T-helper 1 cell treated with Interleukin-12 subunit alpha and Interleukin-12 subunit beta and Interleukin-4 antibody, amounts not matched to agents 30 μg/mL and 1 μg/mL, for 36 hours (primary cell): ENCODE data around the gene GCK.
"Not testable (repeated sequence)": the region's sequence is repeated elsewhere in the genome, so short reads cannot be mapped to it uniquely, and the experiment has no call there.

Experiments used
- H3K27ac Mint-ChIP-seq: one replicate; pipeline ENCODE4 v1.8.0; 2021; ENCODE audit warnings: mild to moderate bottlenecking, mixed read lengths
- H3K27me3 Mint-ChIP-seq: one replicate; pipeline ENCODE4 v1.8.0; 2021; ENCODE audit warnings: low read depth, mixed read lengths
- H3K36me3 Mint-ChIP-seq: one replicate; pipeline ENCODE4 v1.8.0; 2021; ENCODE audit warnings: low read depth, mixed read lengths
- H3K4me1 Mint-ChIP-seq: one replicate; pipeline ENCODE4 v1.8.0; 2021; ENCODE audit warnings: low read depth, mixed read lengths
- H3K4me3 Mint-ChIP-seq: one replicate; pipeline ENCODE4 v1.8.0; 2021; ENCODE audit warnings: mild to moderate bottlenecking, moderate library complexity, mixed read lengths
- H3K9me3 Mint-ChIP-seq: one replicate; pipeline ENCODE4 v1.8.0; 2021; ENCODE audit warnings: mixed read lengths

GCK gene

DNA sequence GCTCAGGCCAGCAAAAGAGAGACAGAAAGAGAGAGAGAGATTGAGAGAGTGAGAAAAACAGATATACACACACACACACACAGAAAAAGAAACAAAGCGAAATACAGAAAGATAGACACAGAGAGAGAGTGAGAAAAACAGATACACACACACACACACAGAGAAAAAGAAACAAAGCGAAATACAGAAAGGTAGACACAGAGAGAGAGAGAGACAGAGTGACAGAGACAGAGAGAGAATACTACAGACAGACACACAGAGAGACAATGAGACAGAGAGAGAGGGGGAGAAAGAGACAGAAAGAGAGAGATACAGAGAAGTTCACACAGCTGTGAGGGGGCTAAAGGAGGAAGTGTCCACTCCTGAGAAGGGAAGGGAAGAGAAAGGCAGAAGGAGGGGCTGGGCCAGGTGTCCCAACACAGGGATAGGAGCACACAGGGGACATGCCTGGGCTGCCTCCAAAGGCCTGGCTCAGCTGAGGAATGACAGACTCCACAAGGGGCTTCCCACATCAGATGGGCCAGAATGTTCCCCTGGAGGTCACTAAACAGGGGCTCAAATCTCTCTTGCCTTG is 4.3 kb downstream of the GCK start:
- no peaks in the 10 kb centered on the region for H3K4me1 Mint-ChIP-seq
- no peaks in the 10 kb centered on the region for H3K27me3 Mint-ChIP-seq
- H3K4me3 Mint-ChIP-seq = no peak overlapping the region
- H3K27ac Mint-ChIP-seq = no peak overlapping the region
- H3K36me3 Mint-ChIP-seq = no peaks in the 10 kb centered on the region
- H3K9me3 Mint-ChIP-seq = peaks cover 12% of the 10 kb centered on the region

DNA sequence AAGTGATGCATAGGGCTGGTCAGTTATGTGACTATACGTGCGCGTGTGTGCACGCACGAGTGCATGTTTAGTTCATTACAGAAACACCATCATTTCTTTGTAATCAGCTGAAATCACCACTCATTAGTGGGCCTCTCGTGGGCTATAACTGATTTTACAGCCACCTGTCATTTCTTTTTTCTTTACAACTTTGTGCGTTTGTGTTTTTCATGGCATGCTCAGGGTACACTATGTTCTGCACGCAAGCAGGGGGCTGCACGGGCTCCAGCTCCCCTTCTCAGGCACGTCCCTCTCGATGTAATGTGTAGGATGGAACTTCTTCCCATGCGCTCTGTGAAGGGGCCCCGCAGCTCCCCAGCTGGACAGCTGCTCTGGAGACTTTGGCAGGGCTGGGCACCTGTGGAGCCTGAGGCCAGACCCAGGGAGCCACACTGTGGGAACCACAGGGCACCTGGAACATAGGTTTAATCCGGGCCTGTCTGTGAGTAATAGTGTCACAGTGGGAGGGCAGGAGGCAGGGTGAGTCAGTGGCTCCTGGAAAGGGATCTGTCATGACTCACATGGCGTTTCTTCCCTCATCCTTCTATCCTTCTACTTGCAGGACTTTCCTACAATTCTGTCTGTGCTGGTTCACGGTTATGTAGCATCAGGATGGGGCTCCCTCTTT is 4.9 kb downstream of the GCK start:
- H3K27ac Mint-ChIP-seq = no peak overlapping the region
- H3K36me3 Mint-ChIP-seq = no peaks in the 10 kb centered on the region
- H3K9me3 Mint-ChIP-seq = peaks cover 12% of the 10 kb centered on the region
- no peaks in the 10 kb centered on the region for H3K27me3 Mint-ChIP-seq
- H3K4me3 Mint-ChIP-seq = no peak overlapping the region
- H3K4me1 Mint-ChIP-seq = no peaks in the 10 kb centered on the region

DNA sequence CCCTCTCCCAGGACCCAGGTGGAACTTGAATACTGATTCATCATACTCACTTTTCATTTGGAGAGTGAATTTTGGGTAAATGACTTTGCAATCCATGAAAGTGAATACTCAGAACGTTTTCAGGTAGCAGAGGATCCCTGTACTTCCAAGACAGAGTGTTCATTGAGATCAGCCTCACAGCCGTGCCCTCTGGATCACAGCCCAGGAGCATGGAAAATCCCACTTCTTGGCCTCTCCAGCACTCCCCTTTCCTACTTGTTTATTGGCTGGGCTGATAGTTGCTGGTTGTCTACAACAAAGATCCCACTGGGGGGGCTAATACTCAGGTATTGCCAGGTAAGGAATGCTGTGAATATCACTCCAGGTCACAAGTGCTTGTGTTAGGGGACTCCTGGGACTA is 5.9 kb downstream of the GCK start:
- peaks cover 4% of the 10 kb centered on the region for H3K27me3 Mint-ChIP-seq
- H3K36me3 Mint-ChIP-seq = no peaks in the 10 kb centered on the region
- H3K9me3 Mint-ChIP-seq = peaks cover 12% of the 10 kb centered on the region
- no peak overlapping the region for H3K4me3 Mint-ChIP-seq
- H3K4me1 Mint-ChIP-seq = no peaks in the 10 kb centered on the region
- H3K27ac Mint-ChIP-seq = no peak overlapping the region

DNA sequence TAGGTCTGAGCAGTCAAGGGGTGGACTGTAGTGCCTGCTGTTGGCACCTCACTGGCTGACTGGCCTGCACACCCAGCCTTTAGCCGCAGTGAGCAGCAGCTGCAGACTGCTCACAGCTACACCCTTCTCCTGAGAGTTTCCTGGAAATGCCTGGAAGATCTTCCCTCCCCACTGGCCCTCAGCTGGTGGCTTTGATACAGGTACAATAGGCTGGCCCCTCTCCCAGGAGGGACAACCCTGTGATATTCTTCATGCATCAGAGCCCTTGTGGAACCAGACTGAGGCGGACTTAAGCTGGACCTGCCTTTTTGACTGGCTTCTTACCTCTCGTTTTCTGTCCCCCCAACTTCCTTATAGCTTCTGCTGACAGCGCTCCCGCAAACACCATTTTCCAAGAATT is 6.4 kb downstream of the GCK start:
- peaks cover 4% of the 10 kb centered on the region for H3K27me3 Mint-ChIP-seq
- H3K27ac Mint-ChIP-seq = no peak overlapping the region
- H3K9me3 Mint-ChIP-seq = peaks cover 12% of the 10 kb centered on the region
- no peaks in the 10 kb centered on the region for H3K4me1 Mint-ChIP-seq
- no peaks in the 10 kb centered on the region for H3K36me3 Mint-ChIP-seq
- no peak overlapping the region for H3K4me3 Mint-ChIP-seq

DNA sequence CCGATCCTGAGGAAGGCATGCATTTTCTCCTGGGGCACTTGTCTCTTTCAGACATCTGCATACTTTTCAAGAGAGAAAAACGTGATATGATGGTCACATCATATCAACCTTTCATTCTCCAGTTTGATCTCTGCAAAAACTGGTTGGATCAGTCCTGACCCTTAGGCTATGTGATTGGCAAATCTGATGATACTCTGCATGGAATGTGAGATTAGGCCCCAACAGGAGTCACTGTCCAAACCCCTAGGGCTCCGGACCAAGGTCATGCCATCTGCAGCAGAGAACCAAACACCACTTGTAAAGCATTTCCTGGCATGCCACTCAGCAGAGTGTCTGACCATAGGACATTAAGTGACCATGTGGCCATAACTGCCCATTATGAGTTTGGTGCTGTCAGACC is 8.6 kb downstream of the GCK start:
- Mint-ChIP-seq H3K4me3 (no peak overlapping the region), H3K4me1 (no peaks in the 10 kb centered on the region), H3K27me3 (peaks cover 4% of the 10 kb centered on the region), H3K9me3 (peaks cover 12% of the 10 kb centered on the region), H3K27ac (no peak overlapping the region), H3K36me3 (no peaks in the 10 kb centered on the region)

DNA sequence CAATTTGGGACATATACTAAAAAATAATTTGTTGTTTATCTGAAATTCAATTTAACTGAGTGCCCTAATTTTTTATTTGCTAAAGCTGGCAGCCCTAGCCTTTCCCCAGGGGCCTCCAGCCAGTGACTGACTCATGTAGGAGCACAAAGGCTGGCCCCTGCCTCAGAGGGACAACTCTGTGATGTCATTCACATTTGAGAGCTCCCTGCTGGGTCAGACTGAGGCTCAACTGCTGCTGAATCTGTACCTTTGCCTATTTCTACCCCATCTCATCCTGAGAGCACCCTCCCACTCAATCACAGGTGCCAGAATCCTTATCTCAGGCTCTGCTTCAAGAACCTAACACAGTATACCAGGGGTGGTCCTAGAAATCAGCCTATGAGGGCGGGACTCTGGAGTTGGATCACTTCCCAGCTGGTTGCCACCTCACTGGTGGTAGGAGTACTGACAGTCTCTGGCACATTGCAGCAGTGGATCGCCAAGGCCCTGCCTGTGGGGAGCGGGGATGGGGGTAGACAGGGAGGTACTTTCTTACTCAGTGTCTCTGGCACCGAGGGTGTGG is 11.6 kb downstream of the GCK start:
- peaks cover 5% of the 10 kb centered on the region for H3K9me3 Mint-ChIP-seq
- peaks cover 24% of the 10 kb centered on the region for H3K27me3 Mint-ChIP-seq
- H3K27ac Mint-ChIP-seq = no peak overlapping the region
- no peaks in the 10 kb centered on the region for H3K36me3 Mint-ChIP-seq
- no peaks in the 10 kb centered on the region for H3K4me1 Mint-ChIP-seq
- H3K4me3 Mint-ChIP-seq = no peak overlapping the region

DNA sequence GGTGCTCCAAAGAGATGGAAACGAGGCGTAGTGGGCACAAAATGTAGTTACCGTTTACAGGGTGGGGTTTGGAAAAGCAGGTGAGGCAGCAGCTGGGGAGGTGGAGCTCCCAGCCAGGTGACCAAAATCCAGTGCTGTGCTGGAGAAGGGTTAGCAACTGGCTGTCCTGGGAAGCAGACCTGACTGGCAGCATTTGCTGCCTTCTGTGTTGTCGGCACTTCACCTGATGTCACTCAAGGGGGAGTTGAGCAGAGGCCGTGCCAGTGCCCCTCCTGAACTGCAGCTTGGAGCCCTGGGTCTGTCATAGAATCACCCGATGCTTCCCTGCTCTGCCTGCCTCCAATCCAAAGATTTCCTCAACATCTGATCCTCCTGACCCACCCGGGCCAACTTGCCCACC is 12.8 kb downstream of the GCK start:
- peaks cover 27% of the 10 kb centered on the region for H3K27me3 Mint-ChIP-seq

DNA sequence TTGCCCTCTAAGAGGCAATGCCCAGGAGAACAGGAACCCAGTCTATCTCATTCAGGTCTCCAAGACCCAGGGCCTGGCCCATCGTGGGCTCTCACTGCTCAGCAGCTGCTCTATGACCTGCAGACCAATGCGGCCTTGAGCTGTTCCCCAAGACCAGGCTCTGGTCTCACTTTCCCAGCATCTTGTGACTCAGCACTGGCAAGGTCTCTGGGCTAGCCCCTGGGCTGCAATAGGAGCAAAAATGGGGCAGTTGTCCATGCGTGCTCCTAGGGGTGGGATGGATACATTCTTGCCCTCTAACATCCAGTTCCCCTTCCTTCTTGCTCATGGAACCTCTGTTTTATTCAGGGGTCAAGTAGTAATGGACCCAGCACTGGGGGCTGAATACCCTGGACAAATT is 13.5 kb downstream of the GCK start:
- Mint-ChIP-seq H3K9me3 (no peaks in the 10 kb centered on the region), H3K36me3 (no peaks in the 10 kb centered on the region), H3K27me3 (peaks cover 27% of the 10 kb centered on the region), H3K4me3 (no peak overlapping the region), H3K4me1 (no peaks in the 10 kb centered on the region), H3K27ac (no peak overlapping the region)

More for the DNA sequence above, 12.8 kb downstream of the GCK start:
- H3K36me3 Mint-ChIP-seq = no peaks in the 10 kb centered on the region
- H3K9me3 Mint-ChIP-seq = no peaks in the 10 kb centered on the region
- H3K27ac Mint-ChIP-seq = no peak overlapping the region
- no peaks in the 10 kb centered on the region for H3K4me1 Mint-ChIP-seq
- H3K4me3 Mint-ChIP-seq = no peak overlapping the region

DNA sequence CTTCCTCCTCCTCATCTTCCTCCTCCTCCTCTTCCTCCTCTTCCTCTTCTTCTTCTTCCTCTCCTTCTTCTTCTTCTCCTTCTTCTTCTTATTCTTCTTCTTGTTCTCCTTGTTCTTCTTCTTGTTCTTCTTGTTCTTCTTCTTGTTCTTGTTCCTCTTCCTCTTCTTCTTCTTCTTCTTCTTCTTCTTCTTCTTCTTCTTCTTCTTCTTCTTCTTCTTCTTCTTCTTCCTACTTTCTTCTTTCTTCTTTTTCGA is 14.6 kb downstream of the GCK start:
- not testable (repeated sequence) for H3K36me3 Mint-ChIP-seq, H3K4me1 Mint-ChIP-seq, H3K9me3 Mint-ChIP-seq, H3K27ac Mint-ChIP-seq, H3K4me3 Mint-ChIP-seq
- H3K27me3 Mint-ChIP-seq = peaks cover 27% of the 10 kb centered on the region

DNA sequence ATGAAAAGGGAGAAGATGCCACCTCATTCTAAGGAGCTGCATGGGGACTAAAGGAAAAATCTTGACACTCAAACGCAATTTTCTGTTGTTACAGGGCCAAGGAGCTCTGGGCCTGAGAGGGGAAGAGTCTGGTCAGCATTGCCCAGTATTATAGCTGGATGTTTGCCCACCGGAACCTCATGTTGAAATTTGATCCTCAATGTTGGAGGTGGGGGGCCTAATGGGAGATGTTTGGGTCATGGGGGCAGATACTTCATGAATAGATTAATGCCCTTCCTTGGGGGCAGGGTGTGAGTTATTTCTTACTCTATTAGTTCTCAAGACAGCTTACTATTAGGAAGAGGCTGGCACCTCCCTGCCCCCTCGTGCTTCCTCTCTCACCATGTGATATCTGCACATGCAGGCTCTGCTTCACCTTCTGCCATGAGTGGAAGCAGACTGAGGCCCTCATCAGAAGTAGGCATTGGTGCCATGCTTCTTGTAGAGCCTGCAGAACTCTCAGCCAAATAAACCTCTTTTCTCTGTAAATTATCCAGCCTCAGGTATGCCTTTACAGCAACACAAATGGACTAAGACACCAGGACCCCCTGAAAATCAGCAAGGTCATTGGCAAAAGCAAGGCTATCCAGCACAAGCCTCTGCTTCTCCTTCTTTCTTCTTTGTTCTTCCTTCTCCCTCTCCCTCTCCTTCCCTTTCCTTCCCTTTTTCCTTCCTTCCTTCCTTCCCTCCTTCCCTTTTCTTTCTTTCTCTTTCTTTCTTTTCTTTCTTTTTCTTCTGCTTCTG is 15.1 kb downstream of the GCK start:
- H3K9me3 Mint-ChIP-seq = no peaks in the 10 kb centered on the region

DNA sequence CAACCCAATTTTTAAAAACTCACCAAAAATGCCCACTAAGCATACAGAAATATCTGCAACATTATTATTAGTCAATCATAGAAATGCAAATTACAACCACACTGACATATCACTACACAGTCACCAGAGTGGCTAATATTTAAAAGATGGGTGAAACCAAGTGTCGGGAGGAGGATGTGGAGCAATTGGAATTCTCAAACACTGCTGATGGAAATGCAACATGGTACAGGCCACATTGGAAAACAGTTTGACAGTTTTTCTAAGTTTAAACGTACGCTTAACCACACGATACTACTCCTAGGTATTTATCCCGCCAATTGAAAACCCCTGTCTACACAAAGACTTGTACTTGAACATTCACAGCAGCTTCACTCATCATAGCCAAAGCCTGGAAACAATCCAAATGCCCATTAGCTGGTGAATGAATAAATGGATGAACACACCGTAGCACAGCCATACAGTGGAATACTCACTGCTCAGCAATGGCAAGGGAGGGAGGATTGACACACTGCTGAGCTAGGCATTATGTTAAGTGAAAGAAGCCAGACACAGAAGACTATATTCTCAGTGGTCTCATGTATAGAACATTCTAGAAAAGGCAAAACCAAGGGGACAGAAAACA is 16.3 kb downstream of the GCK start:
- H3K4me3 Mint-ChIP-seq = no peak overlapping the region
- H3K27me3 Mint-ChIP-seq = peaks cover 28% of the 10 kb centered on the region
- peaks cover under 1% of the 10 kb centered on the region for H3K4me1 Mint-ChIP-seq
- H3K36me3 Mint-ChIP-seq = no peaks in the 10 kb centered on the region
- H3K9me3 Mint-ChIP-seq = no peaks in the 10 kb centered on the region
- H3K27ac Mint-ChIP-seq = no peak overlapping the region

More for the DNA sequence above, 15.1 kb downstream of the GCK start:
- Mint-ChIP-seq H3K4me3 (no peak overlapping the region), H3K4me1 (no peaks in the 10 kb centered on the region), H3K36me3 (no peaks in the 10 kb centered on the region), H3K27ac (no peak overlapping the region), H3K27me3 (peaks cover 27% of the 10 kb centered on the region)

DNA sequence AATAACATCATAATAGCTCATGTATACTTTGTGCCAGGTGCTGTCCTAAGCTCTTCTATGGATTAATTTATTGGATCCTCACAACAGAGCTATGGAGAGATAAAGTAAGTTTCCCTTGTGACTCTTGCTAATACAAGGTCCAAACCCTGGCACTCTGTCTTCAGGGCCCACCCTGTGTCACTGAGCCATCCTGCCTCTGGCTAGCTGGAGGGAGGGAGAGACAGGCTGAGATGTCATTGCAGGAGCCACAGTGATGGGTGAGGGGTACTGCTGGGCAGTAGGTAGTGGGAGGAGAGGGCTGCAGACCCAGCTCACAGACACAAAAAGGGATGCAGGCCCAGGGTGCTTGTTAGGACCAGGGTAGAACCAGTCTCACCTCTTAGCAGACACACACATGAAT is 16.9 kb downstream of the GCK start:
- Mint-ChIP-seq H3K27me3 (peaks cover 28% of the 10 kb centered on the region), H3K27ac (no peak overlapping the region), H3K36me3 (no peaks in the 10 kb centered on the region), H3K4me1 (peaks cover 4% of the 10 kb centered on the region), H3K4me3 (no peak overlapping the region), H3K9me3 (no peaks in the 10 kb centered on the region)

DNA sequence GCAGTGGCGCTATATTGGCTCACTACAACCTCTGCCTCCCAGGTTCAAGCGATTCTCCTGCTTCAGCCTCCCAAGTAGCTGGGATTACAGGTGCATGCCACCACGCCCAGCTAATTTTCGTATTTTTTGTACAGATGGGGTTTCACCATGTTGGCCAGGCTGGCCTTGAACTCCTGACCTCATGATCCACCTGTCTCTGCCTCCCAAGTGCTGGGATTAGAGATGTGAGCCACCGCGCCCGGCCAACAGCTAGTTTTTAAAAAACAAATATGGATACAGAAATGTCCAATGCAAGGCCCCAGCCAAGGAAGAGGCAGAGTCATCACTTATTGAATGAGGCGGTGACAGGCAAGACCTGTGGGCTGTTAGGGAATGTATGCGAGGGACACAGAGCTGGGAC is 17.3 kb downstream of the GCK start:
- not testable (repeated sequence) for H3K36me3 Mint-ChIP-seq, H3K4me1 Mint-ChIP-seq, H3K4me3 Mint-ChIP-seq, H3K27ac Mint-ChIP-seq, H3K9me3 Mint-ChIP-seq
- peaks cover 28% of the 10 kb centered on the region for H3K27me3 Mint-ChIP-seq

DNA sequence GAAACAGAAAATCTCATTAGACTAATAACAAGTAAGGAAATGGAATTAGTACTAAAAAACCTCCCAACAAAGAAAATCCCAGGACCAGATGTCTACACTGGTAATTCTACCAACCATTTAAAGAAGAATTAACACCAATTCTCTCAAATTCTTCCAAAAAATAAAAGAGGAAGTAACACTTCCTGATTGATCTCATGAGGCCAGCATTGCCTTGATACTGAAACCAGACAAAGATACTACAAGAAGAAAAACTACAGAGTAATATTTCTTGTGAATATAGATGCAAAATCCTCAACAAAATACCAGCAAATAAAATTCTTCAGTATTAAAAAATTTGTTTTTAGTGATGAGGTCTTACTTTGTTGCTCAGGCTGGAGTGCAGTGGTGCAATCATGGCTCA is 21.3 kb downstream of the GCK start:
- Mint-ChIP-seq H3K4me3 (no peak overlapping the region), H3K27me3 (peaks cover 25% of the 10 kb centered on the region), H3K27ac (no peak overlapping the region), H3K9me3 (no peaks in the 10 kb centered on the region), H3K4me1 (peaks cover 4% of the 10 kb centered on the region), H3K36me3 (no peaks in the 10 kb centered on the region)

DNA sequence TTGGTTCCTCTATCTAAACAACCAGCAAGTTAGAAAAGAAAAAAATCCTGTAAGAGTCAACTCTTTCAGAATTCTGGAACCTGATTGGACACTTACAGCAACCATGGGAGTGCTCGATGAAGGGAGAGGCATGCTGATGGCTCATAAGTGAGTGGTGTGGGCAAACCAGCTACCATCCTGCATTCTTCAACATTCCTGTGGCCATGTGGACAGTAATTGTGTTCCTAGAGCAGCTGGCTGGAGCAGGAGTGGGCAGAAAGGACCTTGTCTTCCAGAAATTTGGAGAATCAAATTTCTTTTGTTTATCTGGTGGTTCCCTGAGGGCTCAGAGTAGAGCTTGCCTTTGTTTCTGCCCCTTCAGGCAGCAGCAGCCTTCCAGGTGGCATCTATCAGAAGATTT is 25.6 kb downstream of the GCK start:
- Mint-ChIP-seq H3K4me3 (no peak overlapping the region), H3K4me1 (peaks cover 4% of the 10 kb centered on the region), H3K36me3 (no peaks in the 10 kb centered on the region), H3K9me3 (no peaks in the 10 kb centered on the region), H3K27me3 (peaks cover 17% of the 10 kb centered on the region), H3K27ac (no peak overlapping the region)
